ENCODE data around the gene PNMT. TPM values are rescaled to one million over a fixed set of nuclear protein-coding genes. Genes with fewer than 3 reads are reported as not detected.

The PNMT gene
- total RNA-seq, 1 donor from 2014 or later: 2.2 TPM

GRCh38 chr17:39633570-39634183, 34.6 kb upstream of the PNMT start:
- no peak for DNase-seq

DNA sequence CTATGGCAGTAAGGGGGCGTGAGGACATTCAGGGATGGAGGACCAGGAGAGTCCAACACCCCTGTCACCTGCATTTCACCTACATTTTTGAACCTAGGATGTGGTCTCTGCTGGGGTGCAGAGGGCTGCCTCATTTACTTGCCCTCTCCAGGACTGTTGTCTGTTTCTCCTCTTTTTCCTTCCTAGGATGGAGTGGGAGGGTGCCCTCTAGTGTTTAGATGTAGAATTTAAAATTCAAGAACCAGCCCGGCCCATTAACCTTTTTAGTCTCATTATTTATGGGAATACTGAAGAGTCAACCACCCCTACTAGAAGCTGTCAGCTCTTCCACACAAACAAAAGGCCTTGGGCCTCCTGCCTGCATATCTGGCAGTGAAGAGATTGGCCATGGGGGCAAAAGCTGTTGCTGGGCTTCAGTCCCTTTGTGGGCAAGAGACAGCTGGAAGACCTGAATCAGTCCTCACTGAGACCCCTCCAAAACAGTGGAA, 33.8 kb upstream of the PNMT start:
- no peak for DNase-seq

DNA sequence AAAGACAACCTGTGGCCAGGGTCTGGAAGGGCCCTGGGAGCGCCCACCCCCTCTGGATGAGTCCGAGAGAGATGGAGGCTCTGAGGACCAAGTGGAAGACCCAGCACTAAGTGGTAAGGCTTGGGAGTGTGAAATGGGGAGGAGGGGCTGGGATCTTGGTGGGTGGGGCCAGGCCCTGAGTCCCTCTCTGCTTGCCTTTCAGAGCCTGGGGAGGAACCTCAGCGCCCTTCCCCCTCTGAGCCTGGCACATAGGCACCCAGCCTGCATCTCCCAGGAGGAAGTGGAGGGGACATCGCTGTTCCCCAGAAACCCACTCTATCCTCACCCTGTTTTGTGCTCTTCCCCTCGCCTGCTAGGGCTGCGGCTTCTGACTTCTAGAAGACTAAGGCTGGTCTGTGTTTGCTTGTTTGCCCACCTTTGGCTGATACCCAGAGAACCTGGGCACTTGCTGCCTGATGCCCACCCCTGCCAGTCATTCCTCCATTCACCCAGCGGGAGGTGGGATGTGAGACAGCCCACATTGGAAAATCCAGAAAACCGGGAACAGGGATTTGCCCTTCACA, 32.6 kb upstream of the PNMT start:
- DNase-seq: no peak

- no peak for DNase-seq
Observed at GRCh38 chr17:39636587-39636926, 31.7 kb upstream of the PNMT start.

GRCh38 chr17:39636927-39637736, 31.1 kb upstream of the PNMT start, which contains the start of gene STARD3:
Gene STARD3 (plus strand): TSS chr17:39637144. CDS start chr17:39653532, 16,388 bp downstream.
- DNase-seq: peak; percentile 85

DNA sequence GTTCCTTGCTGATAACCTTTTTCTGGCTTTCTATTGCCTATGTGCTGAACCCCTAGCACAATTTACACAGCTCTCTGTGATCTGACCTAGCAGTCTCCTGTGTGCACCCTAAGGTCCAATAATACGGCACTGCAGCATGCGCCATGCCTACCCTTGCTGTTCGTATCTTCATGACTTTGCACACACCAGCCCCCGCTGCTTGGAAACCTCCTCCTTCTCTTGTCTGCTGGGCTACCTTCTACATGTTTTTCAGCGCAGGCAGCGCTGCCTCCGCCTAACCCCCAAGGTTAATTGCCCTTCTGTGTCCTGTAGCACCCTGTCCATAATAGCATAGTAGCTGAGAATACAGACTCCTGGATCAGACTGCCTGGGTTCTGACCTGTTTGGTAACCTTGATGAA, 29.9 kb upstream of the PNMT start:
- no peak for DNase-seq

GRCh38 chr17:39639043-39639442, 29.2 kb upstream of the PNMT start:
- DNase-seq: no peak

DNA sequence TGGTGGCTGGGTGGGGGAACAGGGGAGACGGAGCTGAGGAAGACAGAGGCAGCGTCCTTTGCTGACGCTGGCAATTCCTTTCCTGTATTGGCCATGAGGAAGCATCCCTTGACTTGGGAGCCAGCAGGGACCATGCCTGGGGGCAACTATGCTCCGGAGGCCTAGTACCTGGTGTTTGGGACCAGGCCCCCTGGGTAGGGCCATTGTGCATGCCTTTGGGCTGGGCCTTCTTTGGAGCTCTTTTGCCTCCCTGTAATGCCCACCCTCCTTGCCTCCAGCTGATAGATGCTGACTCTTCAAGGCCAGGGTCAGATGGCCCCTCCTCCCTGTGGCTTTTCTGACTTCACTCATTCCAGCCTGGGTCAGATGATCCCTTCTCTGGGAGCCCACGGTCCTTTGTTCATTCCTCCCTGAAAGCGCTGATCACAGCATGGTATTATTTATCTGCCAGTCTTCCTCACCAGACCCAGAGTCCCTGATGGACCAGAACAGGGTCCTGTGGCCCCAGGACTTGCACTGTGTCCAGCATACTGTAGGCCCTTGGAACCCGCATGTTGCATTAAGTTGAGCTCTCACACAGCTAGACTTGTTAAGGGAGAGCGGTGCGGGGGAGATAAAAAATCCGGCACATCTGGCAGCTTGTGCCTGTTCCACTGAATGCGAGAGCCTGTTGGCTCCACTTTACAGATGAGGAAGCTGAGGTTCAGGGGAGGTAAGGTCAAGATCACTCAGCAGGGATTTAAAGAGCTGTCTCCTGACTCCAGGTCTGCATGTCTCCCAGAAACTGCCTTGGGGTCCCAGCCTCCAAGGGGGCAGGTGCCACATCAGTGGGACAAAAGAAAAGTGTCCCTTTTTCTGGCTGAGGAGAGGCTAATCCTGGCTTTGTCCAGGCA, 28.4 kb upstream of the PNMT start:
- no peak for DNase-seq

- DNase-seq: no peak
Observed at GRCh38 chr17:39640591-39641031, 27.6 kb upstream of the PNMT start.

DNA sequence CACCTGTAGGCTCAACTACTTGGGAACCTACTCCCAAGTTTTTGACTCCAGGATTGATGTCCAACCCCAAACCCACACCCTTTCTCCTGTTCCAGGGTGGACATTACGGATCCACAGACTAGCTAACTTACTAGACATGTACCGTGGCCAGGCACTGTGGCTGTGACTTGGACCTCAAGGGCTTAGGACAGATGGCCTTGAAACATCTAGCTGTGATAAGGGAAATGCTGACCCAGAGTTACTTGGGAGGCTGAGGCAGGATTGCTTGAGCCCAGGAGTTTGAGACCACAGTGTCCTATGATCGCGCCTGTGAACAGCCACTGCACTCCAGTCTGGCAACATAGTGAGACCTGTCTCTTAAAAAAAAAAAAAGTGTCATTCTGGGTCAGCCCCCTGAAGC, 27.2 kb upstream of the PNMT start:
- no peak for DNase-seq

GRCh38 chr17:39641883-39642282, 26.4 kb upstream of the PNMT start:
- DNase-seq: no peak

GRCh38 chr17:39642291-39643074, 25.8 kb upstream of the PNMT start:
- DNase-seq: no peak

DNA sequence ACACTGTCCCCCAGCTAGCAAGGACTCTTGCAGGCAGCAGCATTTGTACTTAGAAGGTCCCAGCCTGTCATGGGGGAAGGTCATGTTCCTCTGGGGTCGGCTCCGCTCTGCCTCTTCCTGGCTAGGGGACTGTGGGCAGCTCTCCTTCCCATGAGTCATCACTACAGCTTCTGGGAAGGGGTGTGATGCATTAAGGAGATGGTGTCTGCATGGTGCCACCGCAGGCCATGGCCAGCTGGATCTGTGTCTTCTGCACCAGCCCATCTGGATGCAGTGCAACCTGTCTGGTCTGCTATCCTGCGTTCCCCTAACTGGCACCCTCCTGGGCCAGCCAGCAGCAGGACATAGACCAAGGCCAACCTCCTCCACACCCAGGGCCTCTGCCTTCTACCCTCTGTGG, 25.0 kb upstream of the PNMT start:
- DNase-seq: no peak

DNA sequence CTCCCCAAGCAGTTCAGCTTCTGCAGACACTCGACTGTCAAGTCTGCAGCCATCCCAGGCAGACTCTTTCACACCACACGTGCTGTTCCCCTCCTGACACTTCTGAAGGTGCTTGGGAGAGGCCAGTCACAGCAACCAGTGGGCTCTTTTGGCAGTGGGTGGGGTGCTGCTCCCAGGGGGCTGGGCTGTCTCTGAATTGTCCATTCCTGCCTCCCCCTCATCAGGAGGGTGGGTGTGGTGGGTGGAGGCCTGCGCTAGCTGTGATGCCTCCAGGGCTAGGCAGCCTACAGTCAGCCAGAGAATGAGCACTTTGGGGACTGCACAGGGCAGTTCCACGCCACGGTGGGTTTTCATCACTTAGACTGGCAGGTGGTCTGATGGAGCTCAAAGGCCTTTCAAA, 21.0 kb upstream of the PNMT start:
- DNase-seq: no peak

DNA sequence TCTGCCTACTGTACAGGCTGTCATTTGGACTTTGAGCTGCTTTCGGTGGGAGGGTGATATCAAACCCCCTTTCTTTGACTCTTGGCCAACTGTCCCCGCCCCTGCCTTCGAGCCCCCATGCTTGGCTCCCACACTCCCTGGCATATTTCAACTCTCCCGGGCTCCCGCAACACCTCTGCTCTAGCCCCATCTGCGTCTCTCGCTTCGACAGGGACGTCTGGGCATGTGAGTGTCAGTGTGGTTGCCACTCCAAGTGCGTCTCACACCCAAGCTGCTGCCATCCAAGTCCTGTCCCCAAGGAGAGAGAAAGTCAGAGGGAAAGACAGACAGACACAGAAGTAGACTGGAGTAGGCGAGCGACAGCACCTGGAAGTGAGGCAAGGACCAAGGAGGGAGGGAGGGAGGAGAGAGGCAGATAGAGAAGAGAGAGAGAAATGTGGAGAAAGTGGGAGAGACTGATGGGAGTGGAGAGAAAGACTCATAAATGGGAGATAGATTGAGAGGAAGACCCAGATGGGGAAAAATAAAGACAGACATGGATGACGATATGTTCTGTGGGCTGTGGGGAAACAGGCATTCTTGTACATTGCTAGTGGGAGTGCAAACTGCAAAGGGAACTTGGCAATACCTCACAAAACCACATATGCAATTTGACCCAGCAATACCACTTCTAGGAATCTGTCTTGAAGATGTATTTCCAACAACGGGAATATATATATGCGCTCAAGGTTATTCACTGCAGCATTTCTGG, 19.5 kb upstream of the PNMT start:
- DNase-seq: no peak

DNA sequence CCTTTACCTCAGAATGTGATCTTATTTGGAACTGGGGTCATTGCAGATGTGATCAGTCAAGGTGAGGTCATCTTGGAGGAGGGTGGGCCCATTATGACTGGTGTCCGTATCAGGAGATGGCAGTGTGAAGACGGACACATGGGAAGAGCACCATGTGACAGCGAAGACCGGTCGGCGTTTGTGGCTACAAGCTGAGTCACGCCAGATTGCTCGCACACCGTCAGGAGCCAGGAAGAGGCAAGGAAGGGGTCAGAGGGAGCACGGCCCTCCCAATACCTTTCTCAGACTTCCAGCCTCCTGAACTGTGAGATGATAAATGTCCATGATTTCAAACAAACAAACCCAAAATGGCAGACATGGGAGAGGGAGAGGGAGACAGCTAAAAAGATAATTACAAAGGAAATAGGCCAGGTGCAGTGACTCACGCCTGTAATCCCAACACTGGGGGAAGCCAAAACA, 18.1 kb upstream of the PNMT start:
- DNase-seq: no peak

DNA sequence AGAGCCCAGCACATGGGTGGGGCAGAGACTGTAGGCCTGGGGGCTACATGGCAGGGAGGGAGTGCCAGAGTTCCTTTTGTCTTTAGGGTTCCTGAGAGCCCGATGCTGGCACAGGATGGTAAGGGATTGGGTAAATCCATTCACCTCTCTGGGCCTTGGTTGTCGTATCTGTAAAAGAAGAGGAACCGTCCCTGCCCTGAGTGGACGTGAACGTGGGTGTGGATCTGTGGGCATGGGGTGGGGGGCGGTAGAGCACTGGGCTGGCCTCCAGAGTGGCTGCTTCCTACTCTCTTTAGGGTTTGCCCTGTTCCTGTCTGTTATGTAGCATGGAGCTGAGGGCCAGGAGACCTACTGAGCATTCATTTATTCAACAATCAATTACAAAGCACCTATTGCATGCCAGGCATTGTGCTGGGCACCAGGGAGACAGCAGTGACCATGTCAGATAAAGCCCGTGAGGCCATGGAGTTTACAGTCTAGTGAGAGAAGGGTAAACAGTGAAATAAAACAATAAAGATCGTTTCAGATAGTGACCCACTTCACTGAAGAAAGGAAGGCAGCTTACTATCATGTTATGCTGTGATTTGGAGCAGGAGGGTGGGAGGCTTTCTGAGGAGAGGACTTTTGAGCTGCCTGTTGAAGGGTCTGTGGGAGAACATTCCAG, 16.2 kb upstream of the PNMT start:
- no peak for DNase-seq

- peak; percentile 30 for DNase-seq
Observed at GRCh38 chr17:39652587-39653315, 15.5 kb upstream of the PNMT start.

DNA sequence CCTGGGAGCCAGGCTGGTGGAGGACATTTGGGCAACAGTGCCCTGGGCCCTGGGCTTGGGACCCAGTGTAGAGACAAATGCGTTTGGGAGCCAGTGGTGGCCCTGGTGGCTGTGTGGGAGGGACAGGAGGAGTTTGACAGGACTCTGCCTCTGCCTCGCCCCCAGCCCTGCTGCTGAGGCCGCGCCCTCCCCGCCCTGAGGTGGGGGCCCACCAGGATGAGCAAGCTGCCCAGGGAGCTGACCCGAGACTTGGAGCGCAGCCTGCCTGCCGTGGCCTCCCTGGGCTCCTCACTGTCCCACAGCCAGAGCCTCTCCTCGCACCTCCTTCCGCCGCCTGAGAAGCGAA, 15.0 kb upstream of the PNMT start:
- no peak for DNase-seq
